Measurements from ENCODE around the gene CXCR2.

Gene CXCR2

GRCh38 chr2:218152172-218152571, 26.3 kb downstream of the CXCR2 start (continued):
- TF ChIP-seq ZNF335 (tag by site-specific recombination; conservative IDR thresholded peaks at IDR 0.05) (no peak), AEBP2 (tag by site-specific recombination; IDR thresholded peaks at IDR 0.05; ENCODE audit: borderline replicate concordance) (no peak), ZNF521 (tag by site-specific recombination; IDR thresholded peaks at IDR 0.05) (no peak), MYNN (tag by site-specific recombination; IDR thresholded peaks at IDR 0.05; ENCODE audit: borderline replicate concordance) (no peak), ZNF561 (tag by site-specific recombination; IDR thresholded peaks at IDR 0.05; ENCODE audit: borderline replicate concordance) (no peak), ZNF324 (tag by site-specific recombination; IDR thresholded peaks at IDR 0.05) (no peak), IKZF3 (tag by site-specific recombination; IDR thresholded peaks at IDR 0.05) (no peak), ZNF704 (tag by site-specific recombination; IDR thresholded peaks at IDR 0.05) (no peak), ZNF501 (tag by site-specific recombination; IDR thresholded peaks at IDR 0.05) (no peak), ZNF18 (tag by site-specific recombination; IDR thresholded peaks at IDR 0.05) (no peak), ZEB2 (tag by site-specific recombination; IDR thresholded peaks at IDR 0.05) (no peak)

GRCh38 chr2:218152777-218153176, 26.9 kb downstream of the CXCR2 start:
- H3K27ac ChIP-seq (ENCODE audit: extremely low read depth, low read depth, low read length), result no peak overlapping the region

More at GRCh38 chr2:218152777-218153176, 26.9 kb downstream of the CXCR2 start:
- H3K36me3 ChIP-seq (ENCODE audit: control insufficient read depth in 2 of 2, insufficient read depth in 1 of 2, low read length in 2 of 2), result no peaks in the 10 kb centered on the region
- TF ChIP-seq ZNF350 (tag by site-specific recombination; IDR thresholded peaks at IDR 0.05) (no peak), ZNF311 (tag by site-specific recombination; IDR thresholded peaks at IDR 0.05; ENCODE audit: borderline replicate concordance) (no peak), ZNF610 (tag by site-specific recombination; IDR thresholded peaks at IDR 0.05; ENCODE audit: borderline replicate concordance) (no peak), YY2 (tag by site-specific recombination; IDR thresholded peaks at IDR 0.05) (no peak), ZSCAN23 (tag by site-specific recombination; IDR thresholded peaks at IDR 0.05) (no peak), ZNF571 (tag by site-specific recombination; IDR thresholded peaks at IDR 0.05) (no peak), ZNF501 (tag by site-specific recombination; IDR thresholded peaks at IDR 0.05) (no peak), ZNF707 (tag by site-specific recombination; IDR thresholded peaks at IDR 0.05) (no peak), ZNF785 (tag by site-specific recombination; IDR thresholded peaks at IDR 0.05) (no peak), ZSCAN5A (tag by site-specific recombination; IDR thresholded peaks at IDR 0.05) (no peak), ZFHX2 (tag by site-specific recombination; conservative IDR thresholded peaks at IDR 0.05) (no peak), ZNF561 (tag by site-specific recombination; IDR thresholded peaks at IDR 0.05; ENCODE audit: borderline replicate concordance) (no peak), ZSCAN30 (tag by site-specific recombination; IDR thresholded peaks at IDR 0.05) (no peak), OSR2 (tag by site-specific recombination; IDR thresholded peaks at IDR 0.05) (no peak), ZNF426 (tag by site-specific recombination; IDR thresholded peaks at IDR 0.05) (no peak), ZNF549 (tag by site-specific recombination; IDR thresholded peaks at IDR 0.05) (no peak), ZNF146 (tag by site-specific recombination; IDR thresholded peaks at IDR 0.05) (no peak), ZNF169 (tag by site-specific recombination; IDR thresholded peaks at IDR 0.05) (no peak)
- H3K9me3 ChIP-seq (ENCODE audit: control insufficient read depth, insufficient read depth, low read depth, low read length), result no peaks in the 10 kb centered on the region
- no peak overlapping the region for H3K4me3 ChIP-seq (ENCODE audit: low read depth, low read length)
- CTCF ChIA-PET, result interaction anchor here (0.6 to 1.2 kb wide), 3 partner anchors 35 to 254 kb away, joined by 3 to 4 read pairs (median 3); no protein-coding TSS in a partner anchor
- POLR2A ChIA-PET, result no interaction called here
- no peaks in the 10 kb centered on the region for H3K4me1 ChIP-seq (ENCODE audit: control insufficient read depth, insufficient read depth, low read length)

All from HEK293 (cell line).